Measurements from ENCODE around the gene ERGIC1. TPM values are rescaled to one million over a fixed set of nuclear protein-coding genes. Genes with fewer than 3 reads are reported as not detected.
"Not testable (repeated sequence)": the region's sequence is repeated elsewhere in the genome, so short reads cannot be mapped to it uniquely, and the experiment has no call there.

The ERGIC1 gene
- total RNA-seq, 1 donor from 2014 or later: 57.9 TPM

- DNase-seq (ENCODE audit: low read depth in 2 of 2): no peak
Observed at GRCh38 chr5:172846249-172846648, 12.2 kb downstream of the ERGIC1 start.

- DNase-seq (ENCODE audit: low read depth in 2 of 2): peak; percentile 56 to 69
Observed at GRCh38 chr5:172846677-172847076, 12.6 kb downstream of the ERGIC1 start.

GRCh38 chr5:172847584-172847983 is 13.5 kb downstream of the ERGIC1 start:
- DNase-seq (ENCODE audit: low read depth in 2 of 2): not testable (repeated sequence)

GRCh38 chr5:172848419-172848818 is 14.4 kb downstream of the ERGIC1 start:
- no peak for DNase-seq (ENCODE audit: low read depth in 2 of 2)

GRCh38 chr5:172849606-172850453 is 15.8 kb downstream of the ERGIC1 start:
- no peak for DNase-seq (ENCODE audit: low read depth in 2 of 2)

GRCh38 chr5:172850454-172850797 is 16.4 kb downstream of the ERGIC1 start:
- no peak for DNase-seq (ENCODE audit: low read depth in 2 of 2)

- DNase-seq (ENCODE audit: low read depth in 2 of 2): not testable (repeated sequence)
Observed at GRCh38 chr5:172851254-172851653, 17.2 kb downstream of the ERGIC1 start.

GRCh38 chr5:172852490-172853354 is 18.7 kb downstream of the ERGIC1 start:
- no peak for DNase-seq (ENCODE audit: low read depth in 2 of 2)

- no peak for DNase-seq (ENCODE audit: low read depth in 2 of 2)
Observed at GRCh38 chr5:172853355-172853975, 19.4 kb downstream of the ERGIC1 start.

GRCh38 chr5:172854451-172854871 is 20.4 kb downstream of the ERGIC1 start:
- peak in 1 of 2 donors; percentile 63 for DNase-seq (ENCODE audit: low read depth in 2 of 2)

- no peak for DNase-seq (ENCODE audit: low read depth in 2 of 2)
Observed at GRCh38 chr5:172854971-172855370, 20.9 kb downstream of the ERGIC1 start.

GRCh38 chr5:172855597-172856292 is 21.7 kb downstream of the ERGIC1 start:
- peak; percentile 82 to 92 for DNase-seq (ENCODE audit: low read depth in 2 of 2)

GRCh38 chr5:172856336-172856735 is 22.3 kb downstream of the ERGIC1 start:
- DNase-seq (ENCODE audit: low read depth in 2 of 2): no peak

- no peak for DNase-seq (ENCODE audit: low read depth in 2 of 2)
Observed at GRCh38 chr5:172857982-172858381, 23.9 kb downstream of the ERGIC1 start.

GRCh38 chr5:172858511-172858989 is 24.5 kb downstream of the ERGIC1 start:
- DNase-seq (ENCODE audit: low read depth in 2 of 2): peak in 1 of 2 donors; percentile 38

GRCh38 chr5:172858990-172859811 is 25.1 kb downstream of the ERGIC1 start:
- DNase-seq (ENCODE audit: low read depth in 2 of 2): peak; percentile 95 to 98

GRCh38 chr5:172859966-172860365 is 25.9 kb downstream of the ERGIC1 start:
- DNase-seq (ENCODE audit: low read depth in 2 of 2): no peak

GRCh38 chr5:172860520-172861443 is 26.7 kb downstream of the ERGIC1 start:
- DNase-seq (ENCODE audit: low read depth in 2 of 2): peak; percentile 85 to 90

- DNase-seq (ENCODE audit: low read depth in 2 of 2): no peak
Observed at GRCh38 chr5:172861461-172861860, 27.4 kb downstream of the ERGIC1 start.
